ENCODE results near the gene GSG1L. TPM values are rescaled to one million over a fixed set of nuclear protein-coding genes. Genes with fewer than 3 reads are reported as not detected.

The GSG1L gene
- total RNA-seq, 1 donor from 2014 or later: 1.6 TPM

DNA sequence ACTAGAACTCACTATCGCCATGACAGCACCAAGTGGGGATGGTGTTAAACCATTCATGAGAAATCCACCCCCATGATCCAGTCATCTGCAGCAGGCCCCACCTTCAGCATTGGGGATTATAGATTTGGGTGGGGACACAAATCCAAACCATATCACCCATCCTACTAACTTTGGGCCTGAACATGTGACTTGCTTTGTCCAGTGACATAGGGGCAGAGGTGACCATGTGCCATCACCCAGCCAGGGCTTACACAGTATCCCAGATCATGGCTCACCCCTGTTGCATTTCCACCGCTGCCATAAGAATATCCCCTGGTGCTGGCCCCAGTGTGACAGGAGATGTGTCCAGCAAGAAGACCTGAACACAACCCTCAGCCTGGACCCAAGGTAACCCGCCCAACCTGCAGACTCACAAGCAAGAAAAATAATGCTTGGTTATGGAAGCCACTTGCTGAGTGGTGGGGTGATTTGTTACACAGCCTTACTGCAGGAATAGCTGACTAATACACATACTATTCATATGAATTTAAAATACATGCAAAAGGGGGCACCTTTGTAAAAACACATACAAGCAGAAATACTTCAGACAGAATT is 130.9 kb downstream of the GSG1L start:
- DNase-seq (no peak), ATAC-seq (no peak)
- Histone ChIP-seq H3K27ac (no peak overlapping the region), H3K4me1 (no peaks in the 10 kb centered on the region), H3K9me3 (no peaks in the 10 kb centered on the region), H3K36me3 (no peaks in the 10 kb centered on the region), H3K27me3 (no peaks in the 10 kb centered on the region), H3K4me3 (no peak overlapping the region)
- TF ChIP-seq, protein P1, sequence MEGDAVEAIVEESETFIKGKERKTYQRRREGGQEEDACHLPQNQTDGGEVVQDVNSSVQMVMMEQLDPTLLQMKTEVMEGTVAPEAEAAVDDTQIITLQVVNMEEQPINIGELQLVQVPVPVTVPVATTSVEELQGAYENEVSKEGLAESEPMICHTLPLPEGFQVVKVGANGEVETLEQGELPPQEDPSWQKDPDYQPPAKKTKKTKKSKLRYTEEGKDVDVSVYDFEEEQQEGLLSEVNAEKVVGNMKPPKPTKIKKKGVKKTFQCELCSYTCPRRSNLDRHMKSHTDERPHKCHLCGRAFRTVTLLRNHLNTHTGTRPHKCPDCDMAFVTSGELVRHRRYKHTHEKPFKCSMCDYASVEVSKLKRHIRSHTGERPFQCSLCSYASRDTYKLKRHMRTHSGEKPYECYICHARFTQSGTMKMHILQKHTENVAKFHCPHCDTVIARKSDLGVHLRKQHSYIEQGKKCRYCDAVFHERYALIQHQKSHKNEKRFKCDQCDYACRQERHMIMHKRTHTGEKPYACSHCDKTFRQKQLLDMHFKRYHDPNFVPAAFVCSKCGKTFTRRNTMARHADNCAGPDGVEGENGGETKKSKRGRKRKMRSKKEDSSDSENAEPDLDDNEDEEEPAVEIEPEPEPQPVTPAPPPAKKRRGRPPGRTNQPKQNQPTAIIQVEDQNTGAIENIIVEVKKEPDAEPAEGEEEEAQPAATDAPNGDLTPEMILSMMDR (IDR thresholded peaks at IDR 0.05): no peak
- intact Hi-C loops (cut with DNase I): no loop called here

DNA sequence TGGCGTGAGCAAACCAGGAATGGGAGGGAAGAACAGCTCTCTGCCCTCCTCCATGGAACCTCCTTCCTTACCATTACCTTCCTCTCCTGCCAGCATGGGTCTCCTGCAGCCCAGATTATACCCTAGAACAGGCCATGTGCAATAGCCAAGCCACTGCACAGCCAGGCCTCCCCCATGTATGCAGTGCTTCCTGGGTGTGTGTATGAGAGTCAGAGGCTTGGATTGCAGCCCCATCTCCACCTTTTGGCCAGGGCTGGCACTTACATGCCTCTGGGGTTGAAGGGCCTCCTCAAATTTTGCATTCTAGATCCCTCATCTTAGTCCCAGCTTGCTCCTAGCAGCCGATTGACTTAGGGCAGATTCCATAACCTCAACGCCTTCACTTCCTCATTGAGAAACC is 133.7 kb downstream of the GSG1L start:
- H3K9me3 ChIP-seq: no peaks in the 10 kb centered on the region
- H3K27ac ChIP-seq: no peak overlapping the region
- H3K4me1 ChIP-seq: no peaks in the 10 kb centered on the region
- intact Hi-C loops (cut with DNase I): no loop called here
- DNase-seq (no peak), ATAC-seq (no peak)
- TF ChIP-seq, protein P1 (IDR thresholded peaks at IDR 0.05): no peak
- no peak overlapping the region for H3K4me3 ChIP-seq
- no peaks in the 10 kb centered on the region for H3K36me3 ChIP-seq
- no peaks in the 10 kb centered on the region for H3K27me3 ChIP-seq

DNA sequence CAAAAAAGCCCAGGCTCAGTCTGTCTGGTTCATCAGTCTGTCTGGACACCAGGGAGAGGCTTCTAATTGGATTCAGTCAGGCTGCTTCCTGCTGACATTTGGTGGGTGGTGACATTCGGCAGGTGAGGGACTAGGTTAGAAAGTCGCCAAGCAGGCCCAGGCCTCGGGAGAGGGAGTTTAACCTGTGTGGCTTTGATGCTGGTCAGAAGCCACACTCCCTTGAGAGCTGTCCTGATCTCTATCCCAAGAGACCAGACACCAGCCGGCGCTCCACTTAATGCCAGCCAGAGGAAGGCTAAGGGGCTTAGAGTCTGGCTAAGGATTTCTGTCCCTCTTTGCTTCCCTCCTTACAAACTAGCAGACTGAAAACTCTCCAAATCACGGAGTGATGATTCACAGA is 135.0 kb downstream of the GSG1L start:
- ATAC-seq (no peak), DNase-seq (no peak)
- Histone ChIP-seq H3K27ac (no peak overlapping the region), H3K9me3 (no peaks in the 10 kb centered on the region), H3K4me3 (no peak overlapping the region), H3K27me3 (no peaks in the 10 kb centered on the region), H3K4me1 (no peaks in the 10 kb centered on the region), H3K36me3 (no peaks in the 10 kb centered on the region)
- intact Hi-C loops (cut with DNase I): no loop called here
- TF ChIP-seq, protein P1 (IDR thresholded peaks at IDR 0.05): no peak

DNA sequence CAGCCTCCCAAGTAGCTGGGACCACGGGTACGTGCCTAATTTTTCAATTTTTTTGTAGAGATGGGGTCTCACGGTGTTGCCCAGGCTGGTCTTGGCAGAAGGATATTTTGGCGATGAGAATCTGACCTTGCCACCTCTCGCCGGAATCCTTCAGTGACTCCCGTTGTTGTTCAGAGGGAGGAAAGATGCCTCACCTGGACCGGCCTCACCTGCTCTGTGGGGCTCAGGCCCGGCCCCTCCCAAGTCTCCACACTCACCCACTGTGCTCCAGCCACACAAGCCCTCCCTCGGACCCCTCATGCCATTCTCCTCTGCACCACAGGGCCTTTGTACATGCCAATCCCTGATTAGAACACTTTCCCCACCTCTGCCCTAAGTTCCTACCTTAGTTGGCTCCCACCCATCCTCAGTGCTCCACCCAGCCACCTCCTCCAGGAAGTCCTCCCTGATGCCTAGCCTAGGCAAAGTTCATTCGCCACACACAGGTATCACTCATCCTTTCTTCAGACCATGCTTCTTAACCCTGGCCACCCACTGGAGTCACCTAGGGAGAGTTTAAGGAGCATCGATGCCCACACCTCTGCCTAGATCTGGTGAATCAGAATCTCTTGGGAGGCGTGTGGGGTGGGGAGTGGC is 136.1 kb downstream of the GSG1L start:
- H3K27me3 ChIP-seq: no peaks in the 10 kb centered on the region
- no peaks in the 10 kb centered on the region for H3K9me3 ChIP-seq
- H3K4me3 ChIP-seq: no peak overlapping the region
- intact Hi-C loops (cut with DNase I): no loop called here
- ATAC-seq (no peak), DNase-seq (no peak)
- H3K4me1 ChIP-seq: no peaks in the 10 kb centered on the region
- H3K27ac ChIP-seq: no peak overlapping the region
- H3K36me3 ChIP-seq: no peaks in the 10 kb centered on the region
- TF ChIP-seq, protein P1 (IDR thresholded peaks at IDR 0.05): no peak

DNA sequence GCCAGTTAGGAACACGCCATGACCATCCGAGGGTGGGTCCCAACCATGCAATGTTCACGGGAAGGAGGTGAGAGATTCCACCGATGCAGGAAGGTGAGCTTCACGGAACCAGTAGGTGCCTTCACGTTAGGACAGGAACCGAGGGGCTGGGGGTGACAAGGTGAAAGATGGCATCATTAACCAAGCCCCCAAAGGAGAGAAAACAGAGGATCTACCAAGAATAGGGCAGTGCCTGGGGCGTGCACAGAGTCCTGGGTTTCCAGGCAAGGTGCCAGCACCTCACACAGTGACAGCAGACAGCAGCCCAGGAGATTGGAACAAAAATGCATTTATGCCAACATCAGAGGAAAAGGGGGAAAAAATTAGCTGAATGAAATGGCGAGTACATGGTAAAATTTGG is 137.9 kb downstream of the GSG1L start:
- no peak overlapping the region for H3K4me3 ChIP-seq
- H3K9me3 ChIP-seq: no peaks in the 10 kb centered on the region
- no peaks in the 10 kb centered on the region for H3K36me3 ChIP-seq
- H3K27me3 ChIP-seq: no peaks in the 10 kb centered on the region
- ATAC-seq (no peak), DNase-seq (no peak)
- no peaks in the 10 kb centered on the region for H3K4me1 ChIP-seq
- intact Hi-C loops (cut with DNase I): no loop called here
- TF ChIP-seq, protein P1 (IDR thresholded peaks at IDR 0.05): no peak
- H3K27ac ChIP-seq: no peak overlapping the region

Data from upper lobe of right lung (tissue), 1 donor.